Heart right ventricle (tissue), 16 donors: ENCODE data around the gene KCNG3. TPM values are rescaled to one million over a fixed set of nuclear protein-coding genes. Genes with fewer than 3 reads are reported as not detected.

Experiments used
- ATAC-seq, 8 donors: fragments of 200-7000 bp; cut with Tn5 transposase; one replicate each; pipeline ENCODE4 v1.9.1; 2020; ENCODE audit warnings: mild to moderate bottlenecking in 8 of 8, moderate library complexity in 8 of 8, moderate number of reproducible peaks in 1 of 8
- DNase-seq, 2 donors: peaks; one replicate each; pipeline ENCODE4 v3.0.0-alpha.2; 2020
- H3K27ac ChIP-seq, 10 donors: fragments of 200-600 bp; sonication (generic) in 2 of 10; one replicate each; pipeline versions ENCODE4 v1.5.0 to v1.8.0; 2020 to 2022; ENCODE audit warnings: mild to moderate bottlenecking in 3 of 10
- H3K27me3 ChIP-seq, 7 donors: fragments of 200-600 bp; one replicate each; pipeline ENCODE4 v1.8.0; 2021 to 2022; ENCODE audit warnings: mild to moderate bottlenecking in 2 of 7
- H3K36me3 ChIP-seq, 9 donors: fragments of 200-600 bp; sonication (generic) in 1 of 9; one replicate each; pipeline versions ENCODE4 v1.5.0 to v1.8.0; 2020 to 2022; ENCODE audit warnings: mild to moderate bottlenecking in 2 of 9
- H3K4me1 ChIP-seq, 9 donors: fragments of 200-600 bp; sonication (generic) in 1 of 9; one replicate each; pipeline versions ENCODE4 v1.5.0 to v1.8.0; 2020 to 2022; ENCODE audit warnings: mild to moderate bottlenecking in 4 of 9
- H3K4me3 ChIP-seq, 10 donors: fragments of 200-600 bp; sonication (generic) in 2 of 10; one replicate each; pipeline versions ENCODE4 v1.5.0 to v1.8.0; 2020 to 2022; ENCODE audit warnings: mild to moderate bottlenecking in 7 of 10, moderate library complexity in 2 of 10
- H3K9me3 ChIP-seq, 11 donors: fragments of 200-600 bp in 10 of 11; sonication (generic) in 2 of 11; one replicate each; pipeline versions ENCODE4 v1.5.0 to v1.8.0; 2013 to 2022; ENCODE audit warnings: mild to moderate bottlenecking in 2 of 11, control low read depth in 1 of 11, moderate library complexity in 1 of 11
- CTCF ChIP-seq, 9 donors: fragments of 200-600 bp; sonication (generic) in 2 of 9; IDR thresholded peaks; one replicate each; pipeline versions ENCODE4 v1.5.0 to v1.8.0; 2021 to 2022; ENCODE audit warnings: antibody characterized with exemption in 9 of 9, mild to moderate bottlenecking in 5 of 9, moderate library complexity in 1 of 9
- WGBS, 2 donors: extraction: QIAGEN DNeasy Blood & Tissue Kit; methylation state at CpG; one replicate each; pipeline ENCODE4 v1.1.7; 2013; ENCODE audit warnings: inconsistent platforms in 1 of 2; 5-methylcytosine and 5-hydroxymethylcytosine counted together
- intact Hi-C, 10 donors: fragments of 100-400 bp; cut with DNase I; formaldehyde crosslinking; loops; one replicate each; pipeline versions ENCODE4 v1.11.1 to v1.14.2; 2022
- polyA plus RNA-seq, 2 donors: library from polyadenylated mRNA; stranded (reverse); fragments of 200-250 nt; gene quantifications; one replicate each; pipeline ENCODE4 v1.2.3, GENCODE V29; 2013
- total RNA-seq, 10 donors: library from RNA; stranded (reverse); fragmentation: NEBNext Ultra II Directional in 3 of 10; extraction: Animal tissue kit (Norgen Biotek cat#: 25700) in 3 of 10; gene quantifications; one replicate each; pipeline versions ENCODE4 v1.2.1 to v1.2.4, GENCODE V29; 2021 to 2023
- donor health status: Arrhythmogenic right ventricular cardiomyopathy.
- donor health status: ischemic (EF 13 %, LVEDD 7.1; RV severe dilation, severe dysfunction).
- donor health status: healthy with polysubstance abuse.
- donor health status: DM: no; HTN: yes; CAD: no.
- donor health status: DM: no; HTN: no; CAD: no.
- donor health status: ischemic (EF 25% LVEDD 6.9; RV normal size, moderate dysfunction).
- donor health status: ischemic (EF 25% LVEDD 5.7; RV mildly dilated, moderate dysfunction).
- donor health status: healthy.
- donor health status: DM: yes; HTN: yes; CAD: no.
- donor health status: Ischemic cardiomyopathy.
- donor health status: ischemic (EF 35%, LVEDD 5.7; RV mildly dilated, moderate dysfunction).
- donor health status: nonischemic (EF 11% LVEDD 7.7; RV severe dilation, severe dysfunction).
- donor health status: DM: yes; HTN: yes; CAD: no.
- donor health status: PGD.
- donor health status: ischemic (EF 29% LVEDD 5.4; RV normal size, mild dysfunction).
- donor health status: nonischemic (EF 23%, LVEDD 6.1; RV moderate dilation, normal function).

The KCNG3 gene
- total and polyA plus RNA-seq, 12 donors = not detected

- H3K9me3 ChIP-seq = no peaks in the 10 kb centered on the region
- peaks cover 0 to 11% (median 0%) of the 10 kb centered on the region in 9 donors for H3K4me1 ChIP-seq
- H3K36me3 ChIP-seq = no peaks in the 10 kb centered on the region
- no peak for DNase-seq
- no peak overlapping the region for H3K4me3 ChIP-seq
- peaks cover 0 to 8% (median 0%) of the 10 kb centered on the region in 7 donors for H3K27me3 ChIP-seq
- no peak overlapping the region for H3K27ac ChIP-seq
- TF ChIP-seq CTCF (IDR thresholded peaks at IDR 0.05) = no peak
- 64 to 73% methylated on average over 4 of the region's 4 CpGs for WGBS, 2 donors
- intact Hi-C loops = no loop called here
- ATAC-seq = no peak
Measured at GRCh38 chr2:42424033-42424432, 69.7 kb downstream of the KCNG3 start.

GRCh38 chr2:42421601-42422239 lies 72.1 kb downstream of the KCNG3 start:
- peaks cover 0 to 11% (median 0%) of the 10 kb centered on the region in 9 donors for H3K4me1 ChIP-seq
- no peaks in the 10 kb centered on the region for H3K36me3 ChIP-seq
- H3K4me3 ChIP-seq = no peak overlapping the region
- H3K9me3 ChIP-seq = no peaks in the 10 kb centered on the region
- no peak for TF ChIP-seq CTCF (IDR thresholded peaks at IDR 0.05)
- intact Hi-C loops = no loop called here
- no peak for ATAC-seq
- WGBS, 2 donors = 81 to 85% methylated on average over 3 of the region's 3 CpGs
- DNase-seq = no peak
- peaks cover 0 to 8% (median 0%) of the 10 kb centered on the region in 7 donors for H3K27me3 ChIP-seq
- peak overlapping the region in 1 of 10 donors; percentile 38 for H3K27ac ChIP-seq

- peaks cover 0 to 11% (median 0%) of the 10 kb centered on the region in 9 donors for H3K4me1 ChIP-seq
- no peaks in the 10 kb centered on the region for H3K9me3 ChIP-seq
- DNase-seq (no peak), ATAC-seq (no peak)
- peaks cover 0 to 8% (median 0%) of the 10 kb centered on the region in 7 donors for H3K27me3 ChIP-seq
- WGBS, 2 donors = 81 to 87% methylated on average over 3 of the region's 3 CpGs
- TF ChIP-seq CTCF (IDR thresholded peaks at IDR 0.05) = no peak
- intact Hi-C loops = no loop called here
- no peak overlapping the region for H3K4me3 ChIP-seq
- peak overlapping the region in 1 of 10 donors; percentile 38 for H3K27ac ChIP-seq
- no peaks in the 10 kb centered on the region for H3K36me3 ChIP-seq
Measured at GRCh38 chr2:42421157-42421485, 72.7 kb downstream of the KCNG3 start.

- ATAC-seq (no peak), DNase-seq (no peak)
- intact Hi-C loops = no loop called here
- Histone ChIP-seq H3K4me1 (no peaks in the 10 kb centered on the region), H3K27ac (no peak overlapping the region), H3K27me3 (no peaks in the 10 kb centered on the region), H3K36me3 (no peaks in the 10 kb centered on the region), H3K4me3 (no peak overlapping the region), H3K9me3 (peaks cover 0 to 29% (median 10%) of the 10 kb centered on the region in 11 donors)
- no peak for TF ChIP-seq CTCF (IDR thresholded peaks at IDR 0.05)
Measured at GRCh38 chr2:42414648-42415047, 79.1 kb downstream of the KCNG3 start.
